Stimulated activated naive CD8-positive, alpha-beta T cell treated with anti-CD3 and anti-CD28 coated beads, Interleukin-15, Interleukin-2, amounts not matched to agents 100 ng/mL and 50 ng/mL, for 24 hours (primary cell): ENCODE results near the gene NUP188.
"Not testable (repeated sequence)": the region's sequence is repeated elsewhere in the genome, so short reads cannot be mapped to it uniquely, and the experiment has no call there.

Experiments used
- H3K27ac Mint-ChIP-seq: one replicate; pipeline ENCODE4 v1.8.0; 2021; ENCODE audit warnings: mild to moderate bottlenecking, mixed read lengths
- H3K27me3 Mint-ChIP-seq: one replicate; pipeline ENCODE4 v1.8.0; 2021; ENCODE audit warnings: mixed read lengths
- H3K36me3 Mint-ChIP-seq: one replicate; pipeline ENCODE4 v1.8.0; 2021; ENCODE audit warnings: low read depth, mixed read lengths
- H3K4me1 Mint-ChIP-seq: one replicate; pipeline ENCODE4 v1.8.0; 2021; ENCODE audit warnings: low read depth, mixed read lengths
- H3K4me3 Mint-ChIP-seq: one replicate; pipeline ENCODE4 v1.8.0; 2021; ENCODE audit warnings: mild to moderate bottlenecking, mixed read lengths
- H3K9me3 Mint-ChIP-seq: one replicate; pipeline ENCODE4 v1.8.0; 2021; ENCODE audit warnings: mixed read lengths

Gene NUP188

DNA sequence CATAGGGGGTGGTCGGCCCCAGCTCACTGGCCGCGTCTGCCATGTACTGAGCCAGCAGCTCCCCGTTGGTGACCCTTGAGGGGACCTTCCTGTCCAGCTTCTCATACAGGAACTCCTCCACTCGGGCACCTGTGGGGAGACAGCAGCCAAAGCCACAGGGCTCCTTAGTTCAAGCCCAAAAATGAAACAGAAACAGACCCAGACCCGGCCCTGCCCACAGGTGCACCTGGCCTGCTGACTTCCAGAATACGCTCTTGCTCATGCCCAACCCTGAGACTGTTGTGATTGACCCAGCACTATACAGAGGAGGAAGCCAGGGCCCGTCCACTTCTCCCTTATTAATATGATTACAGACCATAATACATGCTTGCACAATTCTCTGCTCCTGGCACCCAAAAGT, 73.6 kb downstream of the NUP188 start:
- Mint-ChIP-seq H3K9me3 (no peaks in the 10 kb centered on the region), H3K27me3 (no peaks in the 10 kb centered on the region), H3K4me3 (no peak overlapping the region), H3K36me3 (peaks cover 4% of the 10 kb centered on the region), H3K27ac (no peak overlapping the region), H3K4me1 (no peaks in the 10 kb centered on the region)

DNA sequence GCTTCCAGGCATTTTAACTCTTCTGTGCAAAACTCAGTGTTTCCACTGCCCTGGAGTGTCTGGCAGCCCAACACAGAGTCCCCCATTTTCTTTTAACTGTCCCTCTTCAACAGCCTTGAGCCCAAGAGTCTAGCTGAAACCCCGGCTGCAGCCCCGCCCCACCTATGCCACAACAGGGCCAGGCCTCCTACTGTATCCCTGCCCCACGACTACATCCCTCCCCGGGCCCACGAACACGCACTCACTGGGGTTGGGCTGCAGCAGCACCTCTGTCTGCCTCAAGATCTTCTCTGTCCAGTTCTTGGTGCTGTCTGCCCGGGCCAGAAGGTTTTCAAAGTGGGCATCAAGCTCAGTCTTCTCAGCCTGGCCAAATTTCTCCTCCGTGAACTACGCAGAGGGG, 74.5 kb downstream of the NUP188 start:
- no peak overlapping the region for H3K27ac Mint-ChIP-seq
- no peaks in the 10 kb centered on the region for H3K9me3 Mint-ChIP-seq
- H3K4me3 Mint-ChIP-seq: no peak overlapping the region
- peaks cover 3% of the 10 kb centered on the region for H3K36me3 Mint-ChIP-seq
- H3K27me3 Mint-ChIP-seq: no peaks in the 10 kb centered on the region
- peaks cover 4% of the 10 kb centered on the region for H3K4me1 Mint-ChIP-seq

DNA sequence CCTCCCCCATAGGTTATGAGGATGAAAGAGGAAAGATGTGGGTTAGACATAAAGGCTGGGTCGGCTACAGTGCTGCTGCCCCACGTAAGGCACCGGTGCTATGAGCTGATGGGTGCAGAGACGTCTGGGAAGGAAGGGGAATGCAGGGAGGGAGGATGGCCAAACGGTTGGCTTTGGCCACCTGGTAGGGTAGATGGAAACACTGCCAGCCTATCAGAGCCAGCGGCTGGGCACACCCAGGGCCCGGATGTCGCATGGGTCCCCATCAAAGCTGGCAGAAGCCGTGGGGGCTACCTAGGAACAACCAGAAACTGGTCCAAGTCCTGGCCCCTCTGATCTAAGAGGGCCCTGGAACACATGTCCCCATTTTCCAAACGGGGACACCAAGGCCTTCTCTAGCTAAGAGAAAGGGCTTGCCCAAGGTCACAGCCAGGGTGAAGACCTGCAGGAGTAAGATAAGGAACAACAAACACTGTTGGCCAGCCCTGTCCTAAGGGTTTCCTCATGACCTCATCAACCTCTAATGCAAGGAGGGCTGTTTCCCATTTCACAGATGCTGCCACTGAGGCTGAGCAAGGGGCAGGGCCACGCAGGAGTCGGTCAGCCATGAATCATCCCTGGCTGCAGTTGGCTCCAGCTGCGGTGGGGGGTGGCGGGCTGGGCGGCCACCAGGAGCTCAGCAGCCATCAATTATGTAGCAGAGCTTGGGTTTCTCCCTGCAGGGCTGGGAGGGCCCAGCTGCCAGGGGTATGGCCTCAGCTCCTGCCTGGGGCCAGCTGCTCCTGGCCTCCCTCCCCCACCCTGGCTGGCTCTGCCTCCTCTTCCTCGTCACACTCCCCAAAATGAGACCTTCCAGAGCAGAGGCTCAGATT, 75.8 kb downstream of the NUP188 start:
- H3K4me1 Mint-ChIP-seq: peaks cover 9% of the 10 kb centered on the region
- H3K36me3 Mint-ChIP-seq: no peaks in the 10 kb centered on the region
- no peaks in the 10 kb centered on the region for H3K9me3 Mint-ChIP-seq
- no peaks in the 10 kb centered on the region for H3K27me3 Mint-ChIP-seq
- H3K4me3 Mint-ChIP-seq: no peak overlapping the region
- no peak overlapping the region for H3K27ac Mint-ChIP-seq

DNA sequence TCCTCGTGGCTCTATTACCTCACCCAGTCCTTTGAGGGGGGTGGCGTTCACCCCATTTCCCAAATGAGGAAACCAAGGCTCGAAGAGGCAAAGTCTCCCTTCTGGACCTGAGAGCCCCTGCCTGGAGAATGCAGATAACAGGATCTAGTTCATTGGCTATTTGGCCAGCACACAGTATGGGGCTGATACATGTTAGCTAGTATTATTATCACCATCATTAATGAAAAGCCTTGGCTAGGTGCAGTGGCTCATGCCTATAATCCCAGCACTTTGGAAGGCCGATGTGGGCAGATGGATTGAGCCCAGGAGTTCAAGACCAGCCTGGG, 76.4 kb downstream of the NUP188 start:
- Mint-ChIP-seq H3K27ac (no peak overlapping the region), H3K4me1 (peaks cover 11% of the 10 kb centered on the region), H3K4me3 (no peak overlapping the region), H3K9me3 (no peaks in the 10 kb centered on the region), H3K36me3 (no peaks in the 10 kb centered on the region), H3K27me3 (no peaks in the 10 kb centered on the region)

DNA sequence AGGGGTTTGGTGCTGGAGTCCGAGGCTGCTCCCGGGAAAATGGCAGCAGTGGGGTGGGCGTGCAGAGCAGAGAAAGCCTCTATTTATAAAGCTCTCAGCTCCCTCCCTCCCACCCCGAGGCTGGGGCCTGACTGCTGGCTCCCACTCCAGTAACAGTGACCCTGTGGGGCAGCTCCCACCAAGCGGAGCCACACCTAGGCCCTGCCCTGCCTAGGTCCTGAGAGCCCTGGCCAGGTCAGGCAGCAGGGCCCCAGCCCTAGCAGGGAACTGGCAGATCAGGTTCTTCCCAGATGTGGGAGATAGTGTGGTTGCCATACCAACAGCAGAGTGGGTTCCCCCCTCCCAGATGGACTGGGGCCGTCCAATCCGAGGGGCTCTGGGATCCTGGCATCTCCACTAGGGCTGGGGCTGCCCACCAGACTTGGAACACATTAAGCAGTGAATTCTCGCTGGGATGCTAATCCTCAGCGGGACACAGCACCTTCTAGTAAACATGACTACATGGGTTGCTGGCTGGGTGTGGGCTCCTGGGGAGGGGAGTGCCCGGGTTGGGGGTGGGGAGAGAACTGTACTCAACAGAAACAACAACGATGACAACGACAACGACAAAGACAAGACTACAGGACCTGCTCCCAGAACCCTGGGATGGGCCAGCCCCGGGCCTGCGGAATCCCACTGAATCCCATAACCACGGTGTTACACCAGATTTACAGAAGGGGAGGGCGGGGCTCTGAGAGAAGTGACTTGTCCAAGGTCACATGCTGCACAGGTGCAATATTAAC, 79.1 kb downstream of the NUP188 start:
- H3K27ac Mint-ChIP-seq: no peak overlapping the region
- H3K9me3 Mint-ChIP-seq: no peaks in the 10 kb centered on the region
- H3K36me3 Mint-ChIP-seq: no peaks in the 10 kb centered on the region
- H3K4me1 Mint-ChIP-seq: peaks cover 14% of the 10 kb centered on the region
- peak overlapping the region; percentile 83 for H3K4me3 Mint-ChIP-seq
- no peaks in the 10 kb centered on the region for H3K27me3 Mint-ChIP-seq

DNA sequence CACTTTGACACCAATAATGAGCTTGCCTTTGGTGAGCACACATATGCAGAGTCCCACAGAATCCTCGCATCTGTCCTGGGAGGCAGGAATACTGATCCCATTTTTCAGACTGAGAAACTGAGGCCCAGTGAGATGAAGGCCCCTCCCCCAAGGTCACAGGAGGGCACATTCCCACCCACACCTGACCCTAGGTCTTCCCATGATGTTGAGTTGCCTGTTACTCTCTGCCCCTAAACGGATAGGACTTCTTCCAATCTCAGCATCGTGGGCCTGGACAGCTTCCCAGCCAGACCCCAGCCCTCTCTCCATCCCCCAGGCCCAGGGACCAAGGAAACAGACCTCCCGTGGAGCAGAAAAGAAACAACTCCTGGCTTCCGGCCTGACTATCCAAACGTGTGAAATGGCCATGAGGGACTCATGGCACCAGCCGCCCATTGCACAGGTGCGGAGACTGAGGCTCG, 79.8 kb downstream of the NUP188 start:
- Mint-ChIP-seq H3K9me3 (no peaks in the 10 kb centered on the region), H3K27ac (peak overlapping the region; percentile 32), H3K4me3 (peak overlapping the region; percentile 83), H3K27me3 (no peaks in the 10 kb centered on the region), H3K36me3 (no peaks in the 10 kb centered on the region), H3K4me1 (peaks cover 14% of the 10 kb centered on the region)

DNA sequence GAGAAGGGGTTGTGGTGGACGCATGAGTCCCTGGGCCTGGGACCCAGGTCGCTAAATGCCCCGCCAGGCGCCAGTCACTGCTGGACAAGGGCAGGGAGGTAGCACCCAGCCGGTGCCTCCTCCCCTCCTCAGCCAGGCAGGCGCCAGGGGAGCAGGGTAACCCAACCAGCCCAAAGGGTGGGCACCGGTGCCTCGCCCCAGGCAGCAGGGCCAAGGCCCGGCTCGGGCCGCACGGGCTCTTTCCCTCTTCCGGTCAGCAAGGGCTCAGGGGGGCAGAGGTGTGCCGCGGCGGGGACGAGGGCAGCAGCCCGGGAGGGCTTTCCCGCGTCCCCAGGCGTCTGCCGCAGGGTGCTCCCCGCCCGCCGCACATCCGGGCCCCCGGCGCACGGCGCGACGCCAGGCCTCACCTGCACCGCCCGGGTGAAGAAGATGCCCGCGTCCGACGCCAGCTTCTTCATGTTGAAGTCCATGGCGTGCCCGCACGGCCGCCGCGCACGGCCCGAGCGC, 80.2 kb downstream of the NUP188 start:
- no peaks in the 10 kb centered on the region for H3K36me3 Mint-ChIP-seq
- H3K27ac Mint-ChIP-seq: peak overlapping the region; percentile 32
- H3K4me3 Mint-ChIP-seq: peak overlapping the region; percentile 83
- H3K27me3 Mint-ChIP-seq: no peaks in the 10 kb centered on the region
- H3K9me3 Mint-ChIP-seq: no peaks in the 10 kb centered on the region
- H3K4me1 Mint-ChIP-seq: peaks cover 14% of the 10 kb centered on the region

DNA sequence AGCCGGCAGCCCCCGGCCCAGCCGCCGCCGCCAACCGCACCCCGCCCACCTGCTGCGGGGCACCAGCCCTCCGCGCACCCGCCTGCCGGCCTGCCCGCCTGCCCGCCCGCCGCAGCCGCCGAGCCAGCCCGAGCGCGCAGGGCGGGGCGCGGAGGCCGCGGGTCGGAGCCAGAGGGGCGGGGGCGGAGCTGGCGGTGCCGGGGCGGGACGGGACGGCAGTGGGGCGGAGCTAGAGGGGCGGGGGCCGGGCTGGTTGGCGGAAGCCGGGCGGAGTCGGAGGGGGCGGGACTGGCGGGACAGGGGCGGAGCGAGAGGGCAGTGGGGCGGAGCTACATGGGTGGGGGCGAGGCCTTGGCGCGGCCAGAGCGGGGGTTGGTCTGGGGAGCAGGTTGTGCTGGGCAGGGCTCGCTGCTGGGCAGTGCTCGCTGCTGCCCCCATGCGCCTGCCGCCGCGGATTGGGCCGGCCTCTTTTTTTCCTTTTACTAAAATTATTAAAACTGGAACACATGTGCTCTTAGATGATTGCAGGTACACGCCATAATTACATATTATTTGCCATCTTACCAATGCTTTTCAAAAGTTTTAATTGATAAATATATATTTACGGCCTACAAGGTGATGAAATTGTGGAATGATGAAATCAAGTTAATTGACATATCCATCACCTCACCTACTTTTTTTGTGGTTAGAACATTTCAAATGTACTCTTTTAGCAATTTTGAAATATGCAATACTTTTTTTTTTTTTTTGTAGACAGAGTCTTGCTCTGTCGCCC, 80.9 kb downstream of the NUP188 start, which contains the start of gene SH3GLB2:
SH3GLB2 (minus strand) TSS at position 140 of the 775 bp plus-strand sequence. CDS start 177 bp downstream, outside the sequence.
- Mint-ChIP-seq H3K9me3 (no peaks in the 10 kb centered on the region), H3K36me3 (no peaks in the 10 kb centered on the region), H3K27me3 (no peaks in the 10 kb centered on the region), H3K27ac (peak within 1 kb of the TSS; percentile 32), H3K4me1 (peaks cover 14% of the 10 kb centered on the region), H3K4me3 (peak within 1 kb of the TSS; percentile 83)

DNA sequence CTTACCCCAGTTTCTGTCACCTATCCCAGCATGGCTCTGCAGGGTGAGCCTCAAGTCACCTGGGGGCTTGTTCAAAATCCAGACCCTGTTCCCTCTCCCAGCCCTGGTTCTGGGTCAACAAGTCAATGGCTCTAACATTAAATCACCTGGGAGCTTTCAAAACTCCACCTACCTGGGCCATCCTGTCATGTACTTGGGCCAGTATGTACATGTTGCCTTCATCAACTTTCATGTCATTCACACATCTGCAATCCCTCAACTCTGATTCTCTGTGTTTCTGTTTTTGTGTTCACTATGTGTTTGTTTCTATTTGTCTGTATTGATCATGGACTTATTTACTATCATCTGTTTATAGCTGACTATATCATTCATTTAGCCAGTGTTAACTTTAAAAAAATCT, 82.7 kb downstream of the NUP188 start:
- H3K27ac Mint-ChIP-seq: no peak overlapping the region
- H3K9me3 Mint-ChIP-seq: no peaks in the 10 kb centered on the region
- H3K4me1 Mint-ChIP-seq: peaks cover 14% of the 10 kb centered on the region
- H3K4me3 Mint-ChIP-seq: no peak overlapping the region
- no peaks in the 10 kb centered on the region for H3K36me3 Mint-ChIP-seq
- no peaks in the 10 kb centered on the region for H3K27me3 Mint-ChIP-seq

DNA sequence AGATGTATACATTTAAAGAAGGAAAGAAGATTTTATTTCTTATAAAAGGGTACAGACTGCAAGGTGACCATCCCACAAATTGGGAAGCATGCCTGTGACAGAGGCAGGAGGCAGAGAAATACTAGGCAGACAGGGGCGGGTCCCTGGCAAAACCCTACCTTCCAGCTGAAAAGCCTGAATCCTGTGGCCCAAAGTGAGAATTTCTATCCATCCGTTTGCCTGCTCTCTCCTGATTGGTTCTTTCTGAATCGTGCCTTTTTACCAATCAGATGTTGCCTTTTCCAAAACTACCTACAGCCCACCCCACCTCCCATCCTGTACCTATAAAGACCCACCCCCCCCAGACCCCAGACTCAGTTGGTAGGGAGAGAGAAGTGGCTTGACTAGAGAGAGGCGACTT, 84.0 kb downstream of the NUP188 start:
- Mint-ChIP-seq H3K4me3 (no peak overlapping the region), H3K27me3 (no peaks in the 10 kb centered on the region), H3K27ac (no peak overlapping the region), H3K9me3 (no peaks in the 10 kb centered on the region), H3K4me1 (peaks cover 20% of the 10 kb centered on the region), H3K36me3 (no peaks in the 10 kb centered on the region)

DNA sequence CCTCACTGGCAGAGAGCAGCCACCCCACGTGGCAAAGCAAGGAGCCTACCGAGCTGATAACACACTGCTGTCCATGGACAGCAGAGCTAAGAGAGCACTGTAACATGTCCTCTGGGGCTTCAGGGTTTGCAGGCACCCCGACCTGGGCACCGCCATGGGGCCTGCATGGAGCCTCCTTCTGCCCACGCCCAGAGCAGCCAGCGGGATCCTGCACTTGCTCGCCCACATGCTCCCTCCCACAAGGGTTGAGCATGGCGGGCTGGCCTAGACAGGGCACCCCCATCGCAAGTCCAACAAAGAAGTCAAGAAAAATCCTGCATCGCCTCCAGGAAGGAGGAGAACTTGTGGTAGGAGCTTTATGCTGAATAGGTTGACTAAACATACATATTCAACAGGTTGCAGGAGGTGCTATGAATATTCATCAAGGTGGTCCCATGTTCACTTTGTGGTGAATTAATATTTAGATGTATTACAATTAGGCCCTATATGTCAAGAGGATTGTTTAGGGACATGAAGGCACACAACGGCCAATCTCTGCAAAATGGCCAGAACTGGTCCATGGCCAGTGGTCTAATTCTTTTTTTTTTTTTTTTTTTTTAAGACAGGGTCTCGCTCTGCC, 85.2 kb downstream of the NUP188 start:
- H3K36me3 Mint-ChIP-seq: no peaks in the 10 kb centered on the region
- H3K9me3 Mint-ChIP-seq: no peaks in the 10 kb centered on the region
- peaks cover 20% of the 10 kb centered on the region for H3K4me1 Mint-ChIP-seq
- no peak overlapping the region for H3K27ac Mint-ChIP-seq
- H3K4me3 Mint-ChIP-seq: no peak overlapping the region
- no peaks in the 10 kb centered on the region for H3K27me3 Mint-ChIP-seq

DNA sequence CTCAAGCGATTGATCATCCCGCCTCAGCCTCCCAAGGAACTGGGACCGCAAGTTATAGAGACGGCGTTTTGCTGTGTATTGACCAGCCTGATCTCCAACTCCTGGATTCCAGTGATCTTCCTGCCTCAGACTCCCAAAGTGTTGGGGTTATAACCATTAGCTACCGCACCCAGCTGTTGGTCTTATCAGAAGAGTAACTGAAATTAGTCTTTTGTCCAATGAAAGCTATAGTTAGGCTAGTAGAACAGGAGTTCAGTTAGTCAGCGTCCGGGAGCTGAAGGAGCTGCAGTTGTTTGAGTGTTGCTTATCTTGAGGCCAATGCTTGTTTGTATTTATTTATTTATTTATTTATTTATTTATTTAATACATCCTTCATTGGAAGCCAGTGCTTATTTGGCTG, 85.7 kb downstream of the NUP188 start:
- Mint-ChIP-seq H3K27ac (no peak overlapping the region), H3K4me3 (no peak overlapping the region), H3K36me3 (no peaks in the 10 kb centered on the region), H3K9me3 (no peaks in the 10 kb centered on the region), H3K4me1 (peaks cover 25% of the 10 kb centered on the region), H3K27me3 (no peaks in the 10 kb centered on the region)

DNA sequence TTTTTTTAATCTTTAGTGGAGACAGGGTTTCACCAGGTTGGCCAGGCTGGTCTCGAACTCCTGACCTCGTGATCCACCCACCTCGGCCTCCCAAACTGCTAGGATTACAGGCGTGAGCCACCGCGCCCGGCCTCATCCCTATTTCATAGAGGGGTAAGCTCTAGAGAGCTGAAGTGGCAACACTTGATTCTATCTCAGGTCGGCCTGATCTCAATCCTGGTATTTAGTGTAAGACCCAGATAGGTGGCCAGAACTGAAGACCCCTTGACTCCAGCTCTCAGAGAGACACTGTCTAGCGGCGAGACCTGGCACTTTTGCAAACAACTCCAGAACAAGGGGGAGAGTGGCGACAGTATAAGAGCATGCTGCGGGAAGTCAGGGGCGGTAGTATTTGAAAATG, 88.3 kb downstream of the NUP188 start:
- H3K36me3 Mint-ChIP-seq, H3K27me3 Mint-ChIP-seq, H3K9me3 Mint-ChIP-seq: not testable (repeated sequence)
- Mint-ChIP-seq H3K27ac (peak overlapping the region; percentile 66), H3K4me1 (peaks cover 20% of the 10 kb centered on the region), H3K4me3 (peak overlapping the region; percentile 90)

DNA sequence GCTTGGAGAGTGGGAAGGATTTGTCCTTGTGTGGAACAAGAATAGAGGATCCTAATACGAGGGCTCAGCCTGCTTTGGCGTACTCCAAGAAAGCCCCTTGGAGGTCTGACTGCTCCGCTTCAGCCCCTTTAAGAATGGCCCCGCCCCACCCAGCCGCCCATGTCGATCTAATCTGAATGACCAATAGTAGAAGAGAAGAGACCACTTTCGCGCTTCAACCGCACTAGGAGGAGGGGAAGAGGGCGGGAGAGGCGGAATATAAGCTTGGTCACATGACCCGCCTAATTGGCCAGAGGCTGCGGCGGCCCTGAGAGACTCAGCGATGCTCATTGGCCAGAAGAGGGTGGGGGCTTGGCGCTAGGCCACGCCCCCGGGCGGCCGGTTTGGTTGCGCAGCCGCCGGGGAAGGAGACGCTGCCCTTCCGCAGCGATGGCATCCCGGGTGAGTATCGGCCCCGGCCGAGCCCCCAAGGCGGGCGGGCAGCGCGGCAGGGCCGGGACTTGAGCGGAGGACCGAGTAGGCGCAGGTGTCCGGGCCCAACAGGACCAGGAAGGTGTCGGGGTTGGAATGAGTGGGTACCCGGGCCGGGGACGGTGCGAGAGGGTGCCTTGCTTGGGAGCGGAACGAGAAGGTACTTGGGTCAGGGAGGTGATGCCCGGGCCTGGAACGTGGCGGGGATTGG, 88.9 kb downstream of the NUP188 start, which contains the start of gene MIGA2:
MIGA2 (plus strand) TSS at position 386 of the 682 bp plus-strand sequence. CDS start 3,969 bp downstream, outside the sequence.
- Mint-ChIP-seq H3K36me3 (peaks cover 3% of the 10 kb centered on the region), H3K27ac (peak within 1 kb of the TSS; percentile 66), H3K27me3 (no peaks in the 10 kb centered on the region), H3K9me3 (no peaks in the 10 kb centered on the region), H3K4me3 (peak within 1 kb of the TSS; percentile 90), H3K4me1 (peaks cover 20% of the 10 kb centered on the region)
